ENCODE measurements around the gene RPL22.
A peak's percentile ranks its signal among the peaks of the same experiment; 100 is the strongest.

Gene RPL22

DNA sequence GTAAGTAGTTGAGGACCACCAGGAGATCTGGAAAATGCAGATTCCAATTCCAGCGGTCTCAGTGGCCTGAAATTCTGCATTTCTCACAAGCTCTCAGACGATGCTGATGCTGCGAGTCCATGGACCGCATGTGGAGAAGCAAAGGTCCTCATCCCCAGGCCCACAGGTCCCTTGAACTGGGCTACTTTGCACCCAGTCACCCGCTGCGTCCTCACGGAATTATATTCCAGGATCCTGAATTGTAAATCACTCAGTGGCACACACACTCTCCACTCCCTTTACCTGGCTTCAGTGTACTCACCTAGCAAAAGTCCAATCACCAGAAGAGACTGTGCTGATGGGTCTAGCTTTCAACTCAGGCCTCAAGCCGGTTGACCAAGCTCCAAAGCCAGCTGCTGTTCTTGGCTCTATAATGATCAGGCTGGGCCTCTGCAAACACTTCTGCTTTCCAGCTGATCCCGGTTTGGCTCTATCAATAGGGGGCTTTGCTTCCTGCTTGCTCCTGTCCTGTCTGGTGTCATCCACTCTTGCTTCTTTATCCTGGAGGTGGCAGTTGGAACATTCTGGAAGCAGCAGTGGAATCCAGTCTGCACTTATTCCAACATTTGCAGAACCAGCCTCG, 904 bp upstream of the RPL22 start:
- DNase-seq = peak; percentile 51

DNA sequence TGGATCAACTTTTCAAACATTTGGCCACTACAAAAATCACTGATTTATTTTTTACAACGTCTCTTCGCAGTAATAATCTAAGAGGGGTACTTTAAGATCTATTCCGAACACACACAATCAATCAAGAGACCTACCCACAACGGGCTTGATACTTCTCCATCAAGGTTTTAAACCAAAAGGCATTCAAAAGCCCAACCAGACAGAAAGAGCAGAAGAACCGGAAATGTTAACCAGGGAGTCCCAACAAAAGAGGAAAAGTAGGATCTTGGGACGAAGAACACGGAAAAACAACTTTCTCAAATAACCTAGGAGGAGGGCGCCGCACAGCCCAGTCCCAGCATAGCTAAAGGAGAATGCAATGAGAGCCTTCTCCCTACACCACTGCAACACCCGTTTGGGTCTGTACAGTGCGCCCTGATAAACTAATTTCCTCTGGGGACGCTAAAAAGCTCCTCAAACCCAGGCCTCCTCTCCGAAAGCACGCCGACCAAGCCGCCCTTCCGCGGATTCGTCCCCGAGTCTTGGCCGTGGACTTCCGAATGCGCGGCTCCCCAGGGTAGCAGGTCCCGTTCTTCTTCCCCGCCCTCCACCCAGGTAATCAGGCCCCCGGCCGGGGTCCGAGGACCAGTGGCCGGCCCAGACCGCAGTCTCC, 623 bp downstream of the RPL22 start:
- peak; percentile 62 for DNase-seq

DNA sequence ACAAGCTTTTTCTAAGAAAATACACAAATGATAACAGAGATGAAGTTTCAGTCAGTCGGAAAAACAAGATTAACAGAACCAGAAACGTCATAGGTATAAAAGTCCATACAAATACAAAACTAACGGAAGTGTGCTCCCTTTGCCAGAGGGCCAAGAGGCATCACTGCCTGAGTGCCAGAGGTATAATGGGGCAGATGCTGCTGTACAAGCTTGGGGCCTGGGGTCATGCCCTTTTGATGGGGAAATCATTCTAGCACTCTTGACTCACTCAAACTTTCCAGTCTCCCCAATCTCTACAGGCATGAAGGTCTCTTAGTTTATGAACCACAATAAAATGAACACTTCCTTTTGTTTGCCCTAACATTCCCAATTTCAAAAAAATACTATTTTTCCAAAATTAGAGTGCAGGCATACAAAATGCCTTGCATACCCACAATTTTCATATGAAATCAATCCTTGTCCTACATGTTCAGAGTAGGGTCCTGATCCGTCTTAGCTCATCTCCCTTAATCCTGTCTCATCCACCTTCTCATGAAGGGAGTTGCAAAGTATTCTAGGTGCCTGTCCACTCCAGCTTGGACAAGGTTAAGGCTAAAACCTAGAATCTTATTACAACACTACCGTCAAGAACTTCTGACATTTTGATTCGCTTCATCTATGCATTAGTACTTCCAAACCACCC, 1.5 kb downstream of the RPL22 start:
- DNase-seq = no peak

DNA sequence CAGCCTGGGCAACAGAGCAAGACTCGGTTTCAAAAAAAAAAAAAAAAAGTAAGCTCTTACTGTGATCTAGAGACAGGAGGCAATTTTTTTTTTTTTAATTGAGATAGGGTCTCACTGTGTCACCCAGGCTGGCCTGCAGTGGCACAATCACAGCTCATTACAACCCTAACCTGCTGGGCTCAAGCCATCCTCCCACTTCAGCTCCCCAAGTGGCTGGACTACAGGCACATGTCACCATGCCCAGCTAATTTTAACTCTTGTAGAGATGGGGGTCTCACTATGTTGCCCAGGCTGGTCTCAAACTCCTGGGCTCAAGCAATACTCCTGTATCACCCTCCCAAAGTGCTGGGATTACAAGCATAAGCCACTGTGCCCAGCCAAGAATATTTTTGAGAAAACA, 7.4 kb downstream of the RPL22 start:
- DNase-seq = no peak

DNA sequence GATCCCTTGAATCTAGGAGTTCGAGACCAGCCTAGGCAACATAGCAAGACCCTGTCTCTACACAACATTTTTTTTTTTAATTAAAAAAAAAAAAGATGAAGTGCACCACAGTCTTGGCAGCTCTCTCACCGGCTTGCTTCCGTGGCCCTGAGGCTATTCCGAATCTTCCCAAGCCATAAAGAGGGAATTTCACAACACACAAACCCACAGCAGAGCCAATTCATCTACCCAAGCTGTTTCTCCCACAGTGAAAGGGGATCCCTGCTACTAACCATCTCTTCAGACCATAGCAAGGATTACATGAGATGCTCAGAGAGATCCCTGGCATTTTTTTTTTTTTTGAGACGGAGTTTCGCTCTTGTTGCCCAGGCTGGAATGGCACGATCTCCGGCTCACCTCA, 10.9 kb downstream of the RPL22 start:
- DNase-seq = no peak

DNA sequence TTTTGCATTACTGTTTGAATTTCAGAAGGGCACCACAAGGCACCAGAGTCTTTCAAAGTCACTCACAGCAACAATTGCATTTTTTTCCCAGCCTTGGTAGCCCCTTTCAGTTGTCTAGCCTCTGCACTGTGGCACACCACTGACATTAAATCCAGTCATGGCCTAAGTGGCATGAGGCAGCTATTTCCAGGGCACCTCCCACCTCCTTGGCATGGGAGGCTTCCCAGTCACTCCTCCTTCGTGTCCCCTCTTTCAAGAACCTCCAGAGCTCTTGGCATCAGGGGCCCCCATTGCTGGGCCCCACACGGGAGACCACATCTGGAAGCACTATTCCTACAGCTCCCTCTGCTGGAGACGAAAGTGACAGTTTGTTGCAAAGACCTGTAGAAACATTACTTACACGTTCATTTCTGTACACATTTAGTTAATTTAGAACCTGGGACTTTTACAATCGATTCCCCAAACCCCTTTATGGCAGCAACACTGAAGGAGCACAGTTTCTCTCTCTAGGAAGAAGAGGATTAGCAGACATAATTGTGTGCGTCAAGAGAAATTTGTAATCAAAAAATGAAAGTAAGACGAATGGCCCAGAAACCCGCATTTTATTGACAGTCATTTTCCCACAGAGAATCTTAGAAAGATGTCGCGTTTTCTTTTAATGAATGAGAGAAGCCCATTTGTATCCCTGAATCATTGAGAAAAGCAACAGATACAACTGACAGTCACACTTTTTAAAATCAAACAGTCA, 13.6 kb downstream of the RPL22 start:
- DNase-seq = peak; percentile 68

DNA sequence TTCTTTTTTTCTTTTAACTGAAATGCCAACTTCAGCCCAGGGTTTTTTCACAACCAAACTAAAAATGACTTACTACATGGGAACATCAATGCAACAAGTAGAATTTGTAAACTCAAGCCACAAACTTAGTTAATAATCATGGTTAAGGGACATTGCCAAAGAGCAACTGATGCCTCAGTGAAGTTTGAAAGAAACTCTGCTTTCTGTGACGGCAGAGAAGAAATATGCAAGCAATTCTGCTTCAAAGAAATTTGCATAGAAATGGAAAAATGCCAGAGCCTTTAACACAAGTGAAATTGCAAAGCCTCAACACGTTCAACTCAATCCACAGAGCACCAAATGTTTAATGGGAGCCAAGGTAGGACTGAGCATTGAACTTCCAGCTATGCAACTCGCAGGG, 14.2 kb downstream of the RPL22 start:
- no peak for DNase-seq

DNA sequence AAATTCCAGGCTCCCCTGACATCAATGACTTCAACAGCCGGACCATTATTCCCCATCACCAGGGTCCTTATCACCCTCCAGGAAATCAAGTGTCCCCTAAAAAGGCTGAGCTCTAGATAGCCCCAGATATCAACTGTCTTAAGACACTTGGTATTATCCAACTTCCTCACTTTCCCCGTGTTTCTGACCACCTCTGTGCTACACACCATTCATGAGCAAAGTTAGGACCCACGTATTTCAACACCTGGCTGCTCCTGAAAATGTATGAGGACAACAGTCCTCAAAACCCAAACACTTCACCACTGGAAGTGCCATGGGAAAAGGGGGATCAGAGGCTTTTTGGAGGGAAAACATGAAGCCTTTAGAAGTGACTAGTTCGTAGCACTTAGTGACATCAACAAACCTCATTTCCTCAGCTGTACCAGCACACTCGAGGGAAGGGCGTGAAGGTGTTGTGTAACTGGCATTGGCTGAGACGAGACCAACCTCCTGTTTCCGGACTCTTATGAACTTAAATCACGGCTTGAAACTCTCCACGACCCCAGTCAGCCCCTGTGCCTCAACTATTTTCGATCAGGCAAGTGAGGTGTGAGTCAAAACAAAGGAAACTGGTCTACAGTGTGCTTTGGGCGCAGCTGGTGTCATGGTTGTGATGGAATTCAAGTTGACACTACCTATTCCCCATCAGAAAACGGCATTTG, 15.2 kb downstream of the RPL22 start:
- peak; percentile 29 for DNase-seq

DNA sequence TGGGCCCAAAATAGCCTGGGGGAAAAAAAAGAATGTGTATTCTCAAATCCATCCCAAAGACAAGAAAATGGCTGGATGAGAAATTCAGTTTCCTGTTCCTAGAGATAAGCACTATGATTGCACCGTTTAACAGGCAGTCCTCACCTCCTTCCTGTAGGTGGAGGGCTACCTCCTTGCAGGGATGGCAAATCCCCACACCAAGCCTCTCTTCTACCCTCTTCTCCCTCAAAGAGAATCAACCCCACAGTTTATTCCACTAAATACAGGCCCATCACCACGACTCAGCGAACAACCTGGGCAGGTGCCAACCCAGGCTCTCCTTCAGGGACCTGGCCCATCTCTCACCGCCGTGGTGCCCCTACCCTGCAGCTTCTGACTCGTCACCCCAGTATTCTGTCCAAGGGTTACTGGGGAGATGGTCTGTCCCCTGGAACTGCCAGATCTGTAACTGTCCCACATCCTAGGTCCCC, 15.8 kb downstream of the RPL22 start:
- DNase-seq = peak; percentile 67

DNA sequence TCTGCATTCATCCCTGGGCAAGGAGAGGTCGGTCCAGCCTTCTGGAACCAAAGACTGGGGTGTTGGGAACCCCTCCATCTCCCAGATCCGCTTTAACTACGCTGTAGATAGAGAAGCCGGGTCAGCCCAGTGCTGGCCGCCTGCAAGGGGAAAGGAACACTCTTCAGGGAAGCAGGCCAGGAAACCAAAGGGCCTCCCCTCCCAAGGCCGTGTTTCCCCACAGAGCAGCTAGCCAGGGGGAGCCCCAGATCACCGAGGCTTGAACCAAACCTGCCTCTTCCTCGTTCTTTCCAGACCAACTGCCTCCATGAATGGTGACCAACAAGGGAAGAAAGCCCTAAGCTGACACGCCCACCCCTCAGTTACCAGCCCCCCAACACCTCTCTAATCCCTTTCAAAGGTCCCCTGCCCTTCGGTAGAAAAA, 18.0 kb downstream of the RPL22 start:
- no peak for DNase-seq

DNA sequence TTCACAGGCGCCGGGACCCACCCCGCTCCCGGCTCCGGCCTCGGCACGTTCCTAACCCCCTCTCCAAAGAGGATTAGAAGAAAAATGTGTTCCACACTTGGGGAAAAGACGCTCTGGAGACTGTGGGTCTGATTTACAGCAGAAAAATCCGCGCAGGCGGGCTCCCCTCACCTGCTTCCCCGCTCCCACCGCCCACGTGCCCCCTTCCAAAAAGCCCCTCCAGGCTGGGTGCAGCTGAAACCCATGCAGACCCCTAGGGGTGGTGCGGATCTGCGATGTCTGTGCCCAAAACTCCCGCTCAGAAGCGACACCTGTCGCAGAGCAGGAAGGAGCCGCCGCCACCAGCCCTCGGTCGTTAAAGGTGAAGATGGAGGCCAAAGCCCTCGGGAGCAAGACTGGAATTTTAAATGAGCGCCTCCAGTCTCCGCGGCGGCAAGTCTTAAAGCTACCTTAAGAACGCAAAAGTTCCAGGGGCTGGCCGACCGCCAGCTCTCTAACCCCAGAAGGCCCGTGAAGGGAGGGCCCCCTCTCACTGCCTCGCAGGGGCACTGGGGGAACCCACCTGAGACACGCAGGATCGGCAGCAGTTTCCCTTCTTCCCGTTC, 18.6 kb downstream of the RPL22 start:
- DNase-seq = peak; percentile 50

DNA sequence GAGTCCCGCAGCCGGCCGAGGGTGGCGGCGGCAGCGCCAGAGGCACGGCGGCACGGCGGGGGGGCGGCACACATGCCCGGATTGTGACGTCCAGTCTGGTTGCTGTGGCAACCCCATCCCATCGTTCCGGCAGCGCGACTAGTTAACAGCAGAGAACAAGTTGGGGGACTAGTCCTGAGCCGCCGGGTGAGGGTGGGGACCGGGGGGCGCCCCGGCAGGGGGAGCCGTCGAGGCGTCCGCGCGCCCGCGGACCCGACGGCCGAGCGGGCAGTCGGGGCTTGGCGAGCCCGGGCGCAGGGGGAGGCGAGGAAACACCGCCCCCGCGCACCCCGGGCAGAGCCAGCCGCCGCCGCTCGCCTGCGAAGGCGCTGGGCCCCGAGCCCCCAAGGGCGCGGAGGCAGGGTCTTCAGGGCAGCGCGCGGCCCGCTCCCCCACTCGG, 19.1 kb downstream of the RPL22 start, which contains the start of gene CHD5:
TSS of gene CHD5 (minus strand) at position 54 of the 439 bp plus-strand sequence. CDS start 298 bp downstream, outside the sequence.
- peak; percentile 46 for DNase-seq

DNA sequence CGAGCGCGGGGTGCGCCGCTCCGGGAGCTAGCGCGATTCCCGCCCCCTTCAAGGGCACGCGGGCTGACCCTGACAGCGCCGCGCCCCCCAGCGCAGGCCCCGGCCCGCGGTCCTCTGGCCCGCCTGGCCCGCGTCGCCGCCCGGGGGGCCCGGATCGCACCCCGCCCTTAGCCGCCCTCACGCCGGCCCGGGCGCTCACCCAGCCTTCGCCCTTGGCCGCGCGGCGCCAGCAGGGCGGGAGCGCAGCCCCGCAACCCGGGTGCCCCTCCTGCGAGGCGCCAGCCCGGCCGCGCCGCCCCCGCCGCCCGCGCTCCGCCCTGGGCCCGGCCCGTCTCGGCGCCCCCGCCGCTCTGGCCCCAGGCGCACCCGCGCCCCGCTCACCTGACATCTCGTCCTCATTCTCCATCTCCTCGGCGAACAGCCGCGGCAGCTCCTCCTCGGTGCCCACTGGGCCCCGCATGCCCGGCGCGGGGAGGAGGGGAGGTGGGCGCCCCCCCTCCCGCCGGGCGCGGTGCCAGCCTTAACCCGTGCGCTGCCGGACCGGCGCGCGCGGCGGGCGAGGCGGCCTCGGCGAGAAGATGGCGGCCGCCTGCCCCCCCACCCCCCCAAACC, 19.7 kb downstream of the RPL22 start:
- peak; percentile 28 for DNase-seq

DNA sequence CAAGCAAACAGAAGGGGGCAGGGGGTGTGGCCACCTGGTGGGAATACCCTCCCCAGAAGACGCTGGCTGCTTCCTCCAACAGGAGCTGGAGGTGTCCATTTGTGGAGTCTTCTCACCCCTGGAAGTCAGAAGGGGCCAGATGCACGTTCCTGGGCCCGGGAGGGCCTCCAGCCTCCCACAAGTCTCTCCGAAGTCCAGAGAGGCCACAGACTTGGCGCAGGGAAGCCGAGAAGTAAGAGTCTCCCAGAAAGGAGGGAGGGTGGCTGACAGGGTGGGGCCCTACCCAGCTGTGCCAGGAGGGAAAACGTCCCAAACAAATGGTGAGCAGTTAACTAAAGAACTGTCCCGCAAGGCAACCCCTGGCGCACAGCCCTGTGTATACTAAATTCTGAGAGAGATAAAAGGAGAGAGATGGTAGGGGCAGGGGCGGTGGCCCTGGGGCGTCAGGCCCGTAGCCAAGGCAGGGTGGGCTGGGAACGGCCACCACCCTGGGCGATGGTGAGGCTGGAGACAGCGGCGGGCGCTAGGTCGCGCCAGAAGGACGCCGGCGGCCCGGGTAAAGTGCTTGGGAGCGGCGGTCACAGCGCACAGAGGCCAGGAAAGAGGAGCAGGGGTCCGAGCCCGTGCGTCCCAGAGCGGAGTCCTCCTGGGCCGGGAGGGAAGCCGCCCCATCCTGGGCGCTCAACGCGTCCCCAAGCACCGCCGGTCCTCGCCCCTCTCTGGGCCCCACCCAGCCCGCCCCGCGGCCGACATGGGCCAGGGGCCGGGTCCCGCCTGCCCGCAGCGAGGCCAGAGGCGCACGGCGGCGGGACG, 20.4 kb downstream of the RPL22 start:
- DNase-seq = peak; percentile 34

DNA sequence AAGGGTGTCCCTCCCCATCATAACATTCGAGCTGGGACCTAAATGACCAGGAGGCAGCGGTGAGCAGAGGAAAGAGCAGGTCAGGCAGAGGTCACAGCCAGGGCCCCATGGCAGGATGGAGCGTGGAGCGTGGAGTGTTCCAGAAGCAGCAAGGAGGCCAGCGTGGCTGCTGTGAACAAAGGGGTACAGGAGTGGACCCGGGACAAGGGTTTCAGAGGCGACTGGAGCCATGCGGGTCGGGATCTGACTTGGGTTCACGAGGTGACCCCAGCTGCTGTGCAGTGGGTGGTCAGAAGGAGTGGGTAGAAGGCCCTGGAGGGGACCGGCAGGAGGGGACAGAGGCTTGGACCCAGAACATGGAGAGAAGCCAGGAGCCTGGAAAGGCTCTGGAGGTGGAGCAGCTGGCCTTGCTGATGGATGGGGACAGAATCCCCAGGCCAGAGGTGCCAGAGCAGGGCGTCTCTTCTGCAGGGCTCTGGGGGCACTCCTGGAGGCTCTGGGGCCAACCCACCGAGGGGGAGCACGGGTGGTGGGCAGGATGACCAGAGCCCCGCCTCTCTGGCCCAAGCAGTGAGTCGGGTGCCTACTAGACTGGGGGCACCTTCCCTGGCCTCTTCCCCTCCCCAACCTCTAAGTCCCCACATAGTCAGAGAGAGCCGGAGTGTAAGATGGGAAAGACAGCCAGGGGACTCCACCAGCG, 21.6 kb downstream of the RPL22 start:
- DNase-seq = no peak

DNA sequence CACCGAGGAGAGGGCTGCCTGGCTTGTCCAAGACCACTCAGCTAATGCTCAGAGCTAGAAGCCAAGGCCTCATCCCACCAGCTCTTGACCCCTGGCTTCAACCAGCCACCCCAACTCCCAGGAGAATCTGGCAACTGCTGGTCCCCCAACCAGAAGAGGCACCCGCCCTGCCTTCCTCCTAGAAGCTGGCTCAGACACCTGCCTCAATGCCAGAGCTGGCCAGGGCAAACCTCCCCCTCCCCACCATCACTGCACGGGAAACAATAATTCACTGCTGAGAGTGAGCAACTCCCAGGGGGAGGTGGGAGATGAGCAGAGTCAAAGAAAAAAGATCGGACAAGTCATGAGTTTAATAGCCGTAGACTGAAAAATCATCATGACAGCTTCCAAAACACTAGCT, 22.6 kb downstream of the RPL22 start:
- no peak for DNase-seq

DNA sequence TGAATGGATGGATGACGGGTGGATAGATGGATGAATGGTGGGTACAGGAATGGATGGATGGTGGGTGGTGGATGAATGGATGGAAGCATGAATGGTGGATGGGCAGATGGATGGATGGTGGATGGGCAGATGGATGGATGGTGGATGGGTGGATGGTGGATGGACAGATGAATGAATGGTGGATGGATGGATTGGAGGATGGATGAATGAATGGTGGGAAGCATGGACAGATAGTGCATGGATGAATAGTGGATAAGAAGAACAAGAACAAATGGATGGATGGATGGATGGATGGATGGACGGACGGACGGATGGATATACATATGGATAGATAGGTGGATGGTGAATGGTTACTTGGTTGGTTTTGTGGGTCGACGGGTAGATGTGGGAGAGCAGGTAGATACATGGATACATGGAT, 24.0 kb downstream of the RPL22 start:
- no peak for DNase-seq

DNA sequence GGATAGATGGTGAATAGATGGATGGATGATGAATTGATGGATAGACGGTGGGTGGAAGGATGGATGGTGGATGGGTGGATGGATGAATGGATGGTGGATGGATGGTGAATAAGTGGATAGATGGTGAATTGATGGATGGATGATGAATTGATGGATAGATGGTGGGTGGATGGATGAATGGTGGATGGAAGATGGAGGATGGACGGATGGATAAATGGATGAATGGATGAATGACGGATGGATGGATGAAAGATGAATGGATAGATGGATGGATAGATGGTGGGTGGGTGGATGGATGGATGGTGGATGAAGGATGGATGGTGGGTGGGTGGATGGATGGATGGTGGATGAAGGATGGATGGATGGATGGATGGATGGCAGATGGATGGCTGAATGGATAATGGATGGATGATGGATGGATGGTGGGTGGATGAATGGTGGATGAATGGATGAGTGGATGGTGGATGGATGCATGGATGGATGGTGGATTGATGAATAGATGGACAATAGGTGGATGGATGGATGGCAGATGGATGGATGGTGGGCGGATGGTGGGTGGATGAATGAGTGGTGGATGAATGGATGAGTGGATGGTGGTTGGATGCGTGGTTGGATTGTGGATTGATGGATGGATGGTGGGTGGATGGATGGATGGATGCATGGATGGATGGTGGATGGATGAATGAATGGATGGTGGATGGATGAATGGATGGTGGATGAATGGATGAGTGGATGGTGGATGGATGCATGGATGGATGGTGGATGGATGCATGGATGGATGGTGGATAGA, 24.6 kb downstream of the RPL22 start:
- no peak for DNase-seq

DNA sequence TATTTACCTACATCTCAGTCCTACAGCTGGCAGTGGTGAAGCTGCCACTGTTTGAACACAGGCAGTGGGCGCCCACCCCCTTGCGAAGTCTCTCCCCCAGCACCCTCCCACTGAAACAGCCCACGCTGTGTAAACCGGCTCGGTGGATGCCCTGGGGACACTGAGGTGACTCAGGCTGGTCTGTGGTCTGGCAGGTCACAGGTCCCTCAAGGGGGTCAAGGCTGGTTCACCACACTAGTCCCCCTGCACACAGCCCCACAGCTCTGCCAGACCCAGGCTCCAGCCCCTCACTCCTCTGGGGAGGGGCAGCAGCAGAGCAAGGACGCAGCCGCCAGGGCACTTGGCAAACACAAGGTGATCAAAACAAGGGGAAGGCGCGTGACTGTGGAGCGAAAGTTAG, 26.8 kb downstream of the RPL22 start:
- DNase-seq = no peak

All from DMS53 (cell line).